Stimulated activated CD8-positive, alpha-beta memory T cell treated with anti-CD3 and anti-CD28 coated beads, Interleukin-7, amount 100 ng/mL, for 1 hour (primary cell): ENCODE data around the gene BAD.

Source experiments
- DNase-seq, 2 donors: peaks; one replicate each; pipeline ENCODE4 v3.0.0-alpha.2; 2020; ENCODE audit warnings: low read depth in 2 of 2

Gene BAD

GRCh38 chr11:64296236-64296635 is 11.8 kb upstream of the BAD start:
- no peak for DNase-seq

- no peak for DNase-seq
Measured at GRCh38 chr11:64295760-64296159, 11.3 kb upstream of the BAD start.

DNA sequence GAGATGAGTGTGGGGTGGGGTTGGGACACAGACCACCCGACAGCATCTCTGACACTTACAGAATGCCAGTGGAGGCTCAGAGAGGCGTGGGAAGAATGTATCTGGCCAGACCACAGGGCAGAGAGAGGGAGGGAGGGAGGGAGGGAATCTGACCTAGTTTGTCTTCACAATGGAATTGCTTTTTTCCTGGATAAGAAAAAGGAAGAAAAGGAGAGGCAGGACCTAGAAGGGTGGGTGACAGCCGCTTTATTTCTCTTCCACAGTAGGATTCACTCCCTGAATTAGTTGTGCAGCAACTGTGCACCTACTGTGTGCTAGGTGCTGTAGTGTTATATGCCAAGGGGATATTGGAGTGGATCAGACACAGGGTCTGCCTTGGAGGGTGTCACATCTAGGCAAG is 10.3 kb upstream of the BAD start:
- DNase-seq: no peak

GRCh38 chr11:64292460-64293254 is 8.2 kb upstream of the BAD start:
- DNase-seq: no peak

DNA sequence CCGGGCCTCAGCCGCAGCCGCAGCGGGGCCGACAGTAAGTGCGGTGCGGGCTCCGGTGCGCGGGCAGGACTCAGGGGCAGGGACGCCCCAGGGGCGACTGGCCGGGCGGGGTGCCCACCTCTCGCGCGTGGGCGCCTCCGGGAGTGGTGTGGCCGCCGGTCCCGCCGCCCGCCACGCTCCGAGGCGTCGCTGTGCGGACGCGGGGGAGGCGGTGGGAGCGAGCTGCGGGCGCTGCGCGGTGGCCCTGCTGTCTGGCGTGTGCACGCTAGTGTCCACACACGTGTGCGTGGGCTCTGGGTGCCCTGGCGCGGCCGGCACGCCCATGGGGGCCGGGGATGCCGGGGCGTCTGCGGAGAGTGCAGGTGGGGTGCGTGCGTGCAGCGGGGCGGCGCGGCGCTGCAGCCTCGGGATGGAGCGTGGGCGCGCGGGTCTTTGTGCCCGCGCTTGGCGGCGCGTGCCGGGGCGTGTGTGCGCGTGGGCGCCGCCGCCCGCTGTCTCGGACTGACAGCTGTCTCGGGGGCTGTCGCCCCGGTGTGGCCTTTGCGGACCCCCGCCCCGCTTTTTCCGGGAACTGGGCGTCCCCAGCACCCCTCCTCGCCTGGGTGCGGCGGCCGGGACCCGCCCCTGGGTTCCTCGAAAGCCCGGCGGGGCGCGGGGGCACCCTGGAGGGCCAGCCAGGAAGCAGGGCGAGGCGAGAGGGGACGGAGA is 7.4 kb upstream of the BAD start:
- no peak for DNase-seq

DNA sequence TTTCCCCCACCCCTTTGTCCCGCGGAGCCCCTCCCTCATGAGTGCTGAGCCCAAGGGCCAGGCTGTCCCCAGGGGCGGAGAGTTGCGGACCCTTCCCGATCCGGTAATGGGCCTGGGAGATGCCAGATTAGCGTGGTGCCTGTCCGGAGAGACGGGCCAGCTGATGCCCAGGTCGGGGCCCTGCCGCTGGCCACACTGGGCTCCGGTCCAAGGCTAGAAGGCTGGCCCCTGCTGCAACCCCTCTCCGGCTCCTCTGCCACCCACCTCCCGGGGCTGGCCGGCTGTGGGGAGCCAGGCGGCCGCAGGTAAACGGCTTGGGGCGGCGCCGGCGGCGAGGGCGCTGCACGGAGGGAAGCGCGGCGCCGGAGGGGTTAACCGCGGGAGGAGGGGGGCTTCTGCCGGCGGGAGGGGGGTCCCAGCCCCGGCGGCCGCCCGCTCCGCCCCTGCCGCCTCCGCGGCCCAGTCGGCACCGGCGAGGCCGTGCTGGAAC is 6.8 kb upstream of the BAD start, which contains the start of gene KCNK4:
KCNK4 (plus strand) TSS at position 41 of the 490 bp plus-strand sequence. CDS start 1,717 bp downstream, outside the sequence.
- DNase-seq: no peak

DNA sequence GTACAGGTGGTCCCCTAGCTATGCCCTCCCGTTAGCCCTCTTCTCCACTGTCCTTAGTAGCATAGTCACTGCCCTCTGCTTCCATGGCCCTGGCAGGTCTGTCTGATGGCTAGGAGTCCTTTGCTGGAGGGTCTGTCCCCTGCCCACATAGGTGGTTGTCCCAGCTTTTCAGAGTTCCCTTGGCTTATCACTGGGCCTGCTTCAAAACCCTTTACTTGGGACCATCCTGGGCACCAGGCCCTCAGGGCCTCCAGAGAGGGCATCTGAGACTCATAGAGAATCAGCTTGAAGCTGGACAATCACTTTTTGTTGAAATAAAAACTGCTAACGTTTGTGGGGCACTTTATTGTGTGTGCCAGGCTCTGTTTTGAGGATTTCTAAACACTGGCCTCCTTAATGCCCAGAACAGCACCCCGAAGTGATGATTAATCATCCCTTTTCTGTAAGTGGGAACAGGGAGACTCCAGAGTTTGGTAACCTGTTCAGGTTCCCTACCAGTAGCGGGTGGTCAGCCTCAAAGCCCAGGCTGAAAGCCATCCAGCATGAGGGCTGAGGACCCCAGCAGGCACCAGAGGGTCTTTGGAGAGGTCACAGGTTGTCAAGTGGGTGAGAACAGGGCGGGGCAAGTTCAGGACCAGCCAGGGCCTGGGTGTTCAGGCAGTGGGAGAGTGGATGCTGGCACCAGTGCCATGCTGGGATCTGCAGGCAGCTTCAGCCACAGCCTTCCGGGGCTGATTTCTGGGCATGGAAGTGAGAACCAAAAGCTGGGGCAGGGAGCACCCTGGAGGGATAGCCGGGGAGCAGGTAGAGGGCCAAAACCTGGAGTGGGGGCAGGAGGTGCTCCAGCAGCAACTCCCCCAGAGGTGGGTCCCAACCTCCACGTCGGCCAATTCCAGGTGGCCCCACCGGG is 6.1 kb upstream of the BAD start:
- DNase-seq: no peak

DNA sequence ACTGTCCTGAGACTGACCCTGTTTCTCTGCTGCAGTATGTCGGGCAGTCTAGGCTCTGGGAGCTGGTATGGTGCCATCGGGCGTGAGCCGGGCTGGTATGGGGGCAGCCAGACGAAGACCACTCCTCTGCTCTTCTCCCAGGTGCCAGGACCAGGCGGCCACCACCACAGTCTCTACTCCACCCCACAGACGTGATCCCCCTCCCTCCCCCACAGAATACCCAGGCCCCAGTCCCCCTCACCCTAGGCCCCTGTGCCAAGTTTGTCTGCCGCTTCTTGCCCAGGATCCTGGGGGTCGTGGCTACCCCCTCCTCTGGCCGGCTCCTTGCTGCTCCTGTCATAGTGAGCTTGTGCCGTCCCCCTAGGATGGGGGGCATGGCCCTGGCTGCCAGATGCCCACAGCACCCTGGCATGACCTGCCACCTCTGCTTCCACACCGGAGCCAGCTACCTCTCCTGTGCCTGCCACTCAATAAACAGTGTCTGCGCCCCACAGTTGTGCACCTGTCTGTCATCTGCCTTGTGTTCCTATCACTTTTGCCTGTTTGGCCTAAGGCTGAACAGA is 4.6 kb upstream of the BAD start:
- DNase-seq: no peak

DNA sequence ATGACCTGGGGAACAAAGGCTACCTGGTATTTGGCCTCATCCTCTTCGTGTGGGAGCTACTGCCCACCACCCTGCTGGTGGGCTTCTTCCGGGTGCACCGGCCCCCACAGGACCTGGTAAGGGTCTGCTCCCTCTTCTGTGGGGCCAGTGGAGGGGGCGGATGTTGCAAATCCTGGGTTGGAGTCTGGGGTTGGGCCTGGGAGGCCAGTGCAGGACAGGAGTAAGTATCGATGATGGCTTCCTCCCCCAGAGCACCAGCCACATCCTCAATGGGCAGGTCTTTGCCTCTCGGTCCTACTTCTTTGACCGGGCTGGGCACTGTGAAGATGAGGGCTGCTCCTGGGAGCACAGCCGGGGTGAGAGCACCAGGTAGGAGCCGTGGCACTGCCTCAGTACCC is 3.9 kb upstream of the BAD start:
- no peak for DNase-seq

GRCh38 chr11:64287676-64288352 is 3.3 kb upstream of the BAD start:
- DNase-seq: no peak

GRCh38 chr11:64286801-64287159 is 2.3 kb upstream of the BAD start:
- no peak for DNase-seq

GRCh38 chr11:64285885-64286800 is 1.7 kb upstream of the BAD start:
- no peak for DNase-seq

GRCh38 chr11:64284962-64285884 is 758 bp upstream of the BAD start, which contains the start of gene GPR137:
TSS of gene GPR137 (plus strand) at chr11:64285848. CDS start at chr11:64286525, 677 bp downstream.
- peak; percentile 88 to 90 for DNase-seq

GRCh38 chr11:64283092-64283491 is 1.4 kb downstream of the BAD start:
- no peak for DNase-seq

DNA sequence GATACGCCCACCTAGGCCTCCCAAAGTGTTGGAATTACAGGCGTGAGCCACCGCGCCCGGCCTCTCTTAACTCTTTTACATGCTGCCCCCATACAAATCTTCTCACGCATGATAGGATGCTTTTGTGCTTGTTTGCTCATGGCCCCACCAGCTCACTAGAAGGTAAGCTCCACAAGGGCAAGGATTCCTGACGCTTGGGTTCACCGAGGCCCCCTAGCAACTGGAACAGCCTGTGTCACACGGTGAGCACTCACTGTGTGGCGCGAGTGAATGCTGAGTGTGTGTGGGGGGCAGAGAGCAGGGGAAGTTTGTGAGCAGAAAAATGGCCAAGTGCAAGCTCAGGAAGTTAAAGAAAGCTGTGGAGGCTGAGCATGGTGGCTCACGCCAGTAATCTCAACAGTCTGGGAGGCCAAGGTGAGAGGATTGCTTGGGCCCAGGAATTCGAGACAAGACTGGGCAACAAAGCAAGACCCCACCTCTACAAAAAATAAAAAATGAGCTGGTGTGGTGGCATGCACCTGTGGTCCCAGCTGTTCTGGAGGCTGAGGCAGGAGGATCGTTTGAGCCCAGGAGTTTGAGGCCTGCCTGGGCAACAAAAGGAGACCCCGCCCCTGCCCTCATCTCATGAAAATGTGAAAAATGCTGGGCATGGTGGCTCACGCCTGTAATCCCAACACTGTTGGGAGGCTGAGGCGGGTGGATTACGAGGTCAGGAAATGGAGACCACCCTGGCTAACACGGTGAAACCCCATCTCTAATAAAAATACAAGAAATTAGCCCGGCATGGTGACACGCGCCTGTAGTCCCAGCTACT is 2.3 kb downstream of the BAD start:
- no peak for DNase-seq

GRCh38 chr11:64278576-64279190 is 5.8 kb downstream of the BAD start:
- no peak for DNase-seq

GRCh38 chr11:64276653-64277431 is 7.6 kb downstream of the BAD start:
- no peak for DNase-seq
